ENCODE measurements around the gene RAB3GAP2. TPM values are rescaled to one million over a fixed set of nuclear protein-coding genes. Genes with fewer than 3 reads are reported as not detected.
"Not testable (repeated sequence)": the region's sequence is repeated elsewhere in the genome, so short reads cannot be mapped to it uniquely, and the experiment has no call there.

RAB3GAP2 gene
- total and polyA plus RNA-seq, 12 donors = 8.0 to 45.0 (median 30.0) TPM

GRCh38 chr1:220315070-220315839 lies 43.0 kb upstream of the RAB3GAP2 start:
- no peaks in the 10 kb centered on the region for H3K27me3 ChIP-seq
- no peak for DNase-seq
- no peaks in the 10 kb centered on the region for H3K36me3 ChIP-seq (replicated peaks in 1 of 2)
- intact Hi-C loops (cut with DNase I) = no loop called here
- no peak overlapping the region for H3K4me3 ChIP-seq
- 79 to 84% (median 80%) methylated on average over 4 of the region's 4 CpGs for WGBS, 4 donors
- no peaks in the 10 kb centered on the region for H3K9me3 ChIP-seq (replicated peaks in 1 of 3)
- TF ChIP-seq POLR2A (IDR thresholded peaks at IDR 0.05) = no peak
- TF ChIP-seq, protein P1, sequence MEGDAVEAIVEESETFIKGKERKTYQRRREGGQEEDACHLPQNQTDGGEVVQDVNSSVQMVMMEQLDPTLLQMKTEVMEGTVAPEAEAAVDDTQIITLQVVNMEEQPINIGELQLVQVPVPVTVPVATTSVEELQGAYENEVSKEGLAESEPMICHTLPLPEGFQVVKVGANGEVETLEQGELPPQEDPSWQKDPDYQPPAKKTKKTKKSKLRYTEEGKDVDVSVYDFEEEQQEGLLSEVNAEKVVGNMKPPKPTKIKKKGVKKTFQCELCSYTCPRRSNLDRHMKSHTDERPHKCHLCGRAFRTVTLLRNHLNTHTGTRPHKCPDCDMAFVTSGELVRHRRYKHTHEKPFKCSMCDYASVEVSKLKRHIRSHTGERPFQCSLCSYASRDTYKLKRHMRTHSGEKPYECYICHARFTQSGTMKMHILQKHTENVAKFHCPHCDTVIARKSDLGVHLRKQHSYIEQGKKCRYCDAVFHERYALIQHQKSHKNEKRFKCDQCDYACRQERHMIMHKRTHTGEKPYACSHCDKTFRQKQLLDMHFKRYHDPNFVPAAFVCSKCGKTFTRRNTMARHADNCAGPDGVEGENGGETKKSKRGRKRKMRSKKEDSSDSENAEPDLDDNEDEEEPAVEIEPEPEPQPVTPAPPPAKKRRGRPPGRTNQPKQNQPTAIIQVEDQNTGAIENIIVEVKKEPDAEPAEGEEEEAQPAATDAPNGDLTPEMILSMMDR (IDR thresholded peaks at IDR 0.05) = no peak
- H3K27ac ChIP-seq = no peak overlapping the region
- H3K4me1 ChIP-seq (replicated peaks in 1 of 2) = no peaks in the 10 kb centered on the region

DNA sequence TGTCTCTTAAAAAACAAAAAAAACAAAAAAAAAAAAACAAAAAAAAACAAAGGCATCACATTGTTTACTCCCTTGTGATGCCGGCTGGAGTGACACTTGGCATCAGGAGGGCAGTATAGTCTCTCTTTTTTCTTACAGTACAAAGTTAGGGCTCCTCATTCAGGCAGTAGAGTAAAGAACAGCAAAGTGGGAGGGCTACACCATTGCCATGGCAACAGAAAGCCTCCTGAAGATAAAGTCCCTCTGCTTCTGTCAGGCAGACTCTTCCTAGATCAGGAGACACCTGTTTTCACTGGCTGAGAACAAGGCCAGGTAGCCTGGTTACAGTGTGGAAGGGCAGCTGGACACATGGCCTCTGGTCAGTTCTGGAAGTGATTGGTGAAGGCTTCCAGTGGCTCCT lies 41.3 kb upstream of the RAB3GAP2 start:
- TF ChIP-seq, protein P1 (IDR thresholded peaks at IDR 0.05) = no peak
- no peak for TF ChIP-seq POLR2A (IDR thresholded peaks at IDR 0.05)
- intact Hi-C loops (cut with DNase I) = no loop called here
- Histone ChIP-seq H3K4me1 (replicated peaks in 1 of 2) (no peaks in the 10 kb centered on the region), H3K27me3 (no peaks in the 10 kb centered on the region), H3K36me3 (replicated peaks in 1 of 2) (no peaks in the 10 kb centered on the region), H3K27ac (no peak overlapping the region), H3K9me3 (replicated peaks in 1 of 3) (no peaks in the 10 kb centered on the region), H3K4me3 (no peak overlapping the region)
- 65 to 69% (median 68%) methylated on average over 1 of the region's 1 CpG for WGBS, 4 donors
- no peak for DNase-seq

- H3K36me3 ChIP-seq (replicated peaks in 1 of 2); intact Hi-C loops (cut with DNase I); DNase-seq; H3K27me3 ChIP-seq; H3K4me1 ChIP-seq (replicated peaks in 1 of 2); H3K27ac ChIP-seq; H3K4me3 ChIP-seq; H3K9me3 ChIP-seq (replicated peaks in 1 of 3): not testable (repeated sequence)
- whole genome bisulfite sequencing, 4 donors = 77 to 85% (median 79%) methylated on average over 4 of the region's 4 CpGs
Observed at GRCh38 chr1:220310147-220310546, 37.9 kb upstream of the RAB3GAP2 start.

DNA sequence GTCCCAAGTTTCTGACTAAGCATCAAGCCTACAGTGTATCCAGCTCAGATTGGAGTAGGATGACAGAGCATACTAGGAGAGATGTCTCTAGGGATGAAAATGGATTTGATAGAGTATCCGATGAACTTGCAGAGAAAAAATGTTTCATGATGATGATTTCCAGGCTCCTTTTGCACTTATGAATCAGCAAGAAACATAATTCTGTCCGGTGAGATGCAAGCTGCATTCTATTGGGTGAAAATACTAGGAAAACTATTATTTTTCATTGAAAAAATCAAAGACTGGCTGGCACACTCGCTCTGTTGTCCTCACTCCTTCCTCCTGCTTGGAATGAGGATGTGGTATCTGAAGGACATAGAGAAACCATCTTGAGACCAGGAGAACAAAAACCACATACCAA lies 35.4 kb upstream of the RAB3GAP2 start:
- no peaks in the 10 kb centered on the region for H3K9me3 ChIP-seq (replicated peaks in 1 of 3)
- no peak overlapping the region for H3K4me3 ChIP-seq
- intact Hi-C loops (cut with DNase I) = no loop called here
- no peak for DNase-seq
- TF ChIP-seq, protein P1 (IDR thresholded peaks at IDR 0.05) = no peak
- TF ChIP-seq POLR2A (IDR thresholded peaks at IDR 0.05) = no peak
- H3K27ac ChIP-seq = no peak overlapping the region
- no peaks in the 10 kb centered on the region for H3K4me1 ChIP-seq (replicated peaks in 1 of 2)
- H3K27me3 ChIP-seq = no peaks in the 10 kb centered on the region
- H3K36me3 ChIP-seq (replicated peaks in 1 of 2) = no peaks in the 10 kb centered on the region
- WGBS, 4 donors = 81 to 83% (median 82%) methylated on average over 3 of the region's 3 CpGs

- no peak for DNase-seq
- Histone ChIP-seq H3K27ac (no peak overlapping the region), H3K36me3 (replicated peaks in 1 of 2) (no peaks in the 10 kb centered on the region), H3K4me3 (no peak overlapping the region), H3K27me3 (no peaks in the 10 kb centered on the region), H3K4me1 (replicated peaks in 1 of 2) (no peaks in the 10 kb centered on the region), H3K9me3 (replicated peaks in 1 of 3) (no peaks in the 10 kb centered on the region)
- no peak for TF ChIP-seq POLR2A (IDR thresholded peaks at IDR 0.05)
- TF ChIP-seq, protein P1 (IDR thresholded peaks at IDR 0.05) = no peak
- WGBS, 4 donors = 79 to 88% (median 83%) methylated on average over 1 of the region's 1 CpG
- intact Hi-C loops (cut with DNase I) = no loop called here
Observed at GRCh38 chr1:220306339-220306738, 34.1 kb upstream of the RAB3GAP2 start.
